BJ (cell line): ENCODE data around the gene ZDHHC4. TPM values are rescaled to one million over a fixed set of nuclear protein-coding genes. Genes with fewer than 3 reads are reported as not detected.

Experiments used
- CTCF ChIA-PET: fragments of 350-600 bp; formaldehyde crosslinking; extraction: SDS; loops from one replicate; lab custom pipeline; 2021; ENCODE audit warnings: antibody characterized with exemption, inconsistent platforms; lab: Yijun Ruan, JAX
- POLR2A ChIA-PET: fragments of 300-600 bp; sonication (Branson Sonifier 250); formaldehyde crosslinking; extraction: SDS; loops from one replicate; lab custom pipeline; 2021; ENCODE audit warnings: antibody characterized with exemption; lab: Charles Lee
- DNase-seq: peaks from one replicate; pipeline ENCODE4 v3.0.0-alpha.2; 2011; ENCODE audit warnings: low read depth
- H3K27me3 ChIP-seq: 2 replicates; pipeline ENCODE4 v1.6.0; 2011; ENCODE audit warnings: low read length; ENCODE audit not compliant: control insufficient read depth, insufficient read depth
- H3K36me3 ChIP-seq: 2 replicates; pipeline ENCODE4 v1.5.1; 2011; ENCODE audit warnings: low read length; ENCODE audit not compliant: control insufficient read depth, insufficient read depth
- H3K4me3 ChIP-seq: 2 replicates; pipeline ENCODE4 v1.5.1; 2011; ENCODE audit warnings: low read depth, mild to moderate bottlenecking, control low read depth, low read length
- polyA plus RNA-seq: library from polyadenylated mRNA; depleted of rRNA; stranded (reverse); fragments of >200 nt; gene quantifications from 2 replicates; pipeline ENCODE4 v1.2.3, GENCODE V29; 2011
- TF ChIP-seq, protein P1 (sequence below): IDR thresholded peaks from 2 replicates; pipeline ENCODE4 v1.5.1; 2011; ENCODE audit warnings: low read depth, mild to moderate bottlenecking, control low read depth, inconsistent platforms, low read length, moderate library complexity; ENCODE audit not compliant: insufficient read depth

Gene ZDHHC4
- polyA plus RNA-seq, 1 experiment: 116 TPM

DNA sequence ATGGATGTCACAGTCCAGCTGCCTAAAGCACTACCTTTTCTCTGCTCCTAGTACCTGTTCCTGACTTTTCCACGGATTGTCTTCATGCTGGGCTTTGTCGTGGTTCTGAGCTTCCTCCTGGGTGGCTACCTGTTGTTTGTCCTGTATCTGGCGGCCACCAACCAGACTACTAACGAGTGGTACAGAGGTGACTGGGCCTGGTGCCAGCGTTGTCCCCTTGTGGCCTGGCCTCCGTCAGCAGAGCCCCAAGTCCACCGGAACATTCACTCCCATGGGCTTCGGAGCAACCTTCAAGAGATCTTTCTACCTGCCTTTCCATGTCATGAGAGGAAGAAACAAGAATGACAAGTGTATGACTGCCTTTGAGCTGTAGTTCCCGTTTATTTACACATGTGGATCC is 11.3 kb downstream of the ZDHHC4 start:
- ChIA-PET POLR2A (no interaction called here), CTCF (interaction anchor here (0.8 to 1.0 kb wide), 4 partner anchors 11 to 72 kb away, joined by 3 to 6 read pairs (median 4); partner anchors contain the start of gene ZDHHC4)

DNA sequence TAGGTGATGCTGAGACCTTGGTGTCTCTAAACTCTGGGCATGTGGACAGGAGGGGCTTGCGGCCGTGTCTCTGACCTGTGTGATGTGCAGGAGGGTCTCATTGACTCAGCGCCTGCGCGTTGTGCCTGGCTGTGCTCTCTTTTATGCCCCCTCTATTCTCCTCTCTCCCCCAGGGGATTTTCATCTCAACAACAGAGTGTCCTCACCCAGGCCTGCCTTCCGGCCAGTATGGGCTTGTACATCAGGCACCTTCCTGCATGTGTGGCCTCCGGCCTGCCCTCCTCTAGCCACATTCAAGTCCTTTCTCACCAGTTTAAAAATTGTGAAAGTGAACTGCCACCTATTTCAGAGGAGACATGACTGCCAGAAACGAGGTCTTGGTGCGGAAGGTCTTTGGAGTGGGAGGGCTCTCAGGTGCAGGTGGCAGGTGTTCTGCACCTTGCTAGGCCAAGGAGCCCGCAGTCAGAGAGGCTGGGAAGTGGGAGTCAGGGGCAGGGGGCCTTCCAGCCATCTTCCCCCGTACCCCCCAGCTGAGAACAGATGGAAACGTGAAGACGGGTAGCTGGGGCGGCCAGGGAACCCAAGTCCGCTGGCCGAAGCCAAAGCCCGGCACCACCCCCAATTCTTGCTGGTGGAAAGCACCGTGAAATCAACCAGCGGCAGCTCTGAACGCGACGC is 12.0 kb downstream of the ZDHHC4 start:
- TF ChIP-seq, protein P1, sequence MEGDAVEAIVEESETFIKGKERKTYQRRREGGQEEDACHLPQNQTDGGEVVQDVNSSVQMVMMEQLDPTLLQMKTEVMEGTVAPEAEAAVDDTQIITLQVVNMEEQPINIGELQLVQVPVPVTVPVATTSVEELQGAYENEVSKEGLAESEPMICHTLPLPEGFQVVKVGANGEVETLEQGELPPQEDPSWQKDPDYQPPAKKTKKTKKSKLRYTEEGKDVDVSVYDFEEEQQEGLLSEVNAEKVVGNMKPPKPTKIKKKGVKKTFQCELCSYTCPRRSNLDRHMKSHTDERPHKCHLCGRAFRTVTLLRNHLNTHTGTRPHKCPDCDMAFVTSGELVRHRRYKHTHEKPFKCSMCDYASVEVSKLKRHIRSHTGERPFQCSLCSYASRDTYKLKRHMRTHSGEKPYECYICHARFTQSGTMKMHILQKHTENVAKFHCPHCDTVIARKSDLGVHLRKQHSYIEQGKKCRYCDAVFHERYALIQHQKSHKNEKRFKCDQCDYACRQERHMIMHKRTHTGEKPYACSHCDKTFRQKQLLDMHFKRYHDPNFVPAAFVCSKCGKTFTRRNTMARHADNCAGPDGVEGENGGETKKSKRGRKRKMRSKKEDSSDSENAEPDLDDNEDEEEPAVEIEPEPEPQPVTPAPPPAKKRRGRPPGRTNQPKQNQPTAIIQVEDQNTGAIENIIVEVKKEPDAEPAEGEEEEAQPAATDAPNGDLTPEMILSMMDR: no peak
- H3K36me3 ChIP-seq: peaks cover 16% of the 10 kb centered on the region
- no peaks in the 10 kb centered on the region for H3K27me3 ChIP-seq
- no peak for DNase-seq
- ChIA-PET CTCF (interaction anchor here (0.7 to 2.4 kb wide), 13 partner anchors 8 to 73 kb away, joined by 3 to 18 read pairs (median 4); partner anchors contain the start of gene ZDHHC4), POLR2A (no interaction called here)
- peak overlapping the region; percentile 33 for H3K4me3 ChIP-seq

More for the DNA sequence above, 11.3 kb downstream of the ZDHHC4 start:
- TF ChIP-seq, protein P1: no peak
- no peak for DNase-seq
- Histone ChIP-seq H3K36me3 (peaks cover 14% of the 10 kb centered on the region), H3K4me3 (no peak overlapping the region), H3K27me3 (no peaks in the 10 kb centered on the region)

DNA sequence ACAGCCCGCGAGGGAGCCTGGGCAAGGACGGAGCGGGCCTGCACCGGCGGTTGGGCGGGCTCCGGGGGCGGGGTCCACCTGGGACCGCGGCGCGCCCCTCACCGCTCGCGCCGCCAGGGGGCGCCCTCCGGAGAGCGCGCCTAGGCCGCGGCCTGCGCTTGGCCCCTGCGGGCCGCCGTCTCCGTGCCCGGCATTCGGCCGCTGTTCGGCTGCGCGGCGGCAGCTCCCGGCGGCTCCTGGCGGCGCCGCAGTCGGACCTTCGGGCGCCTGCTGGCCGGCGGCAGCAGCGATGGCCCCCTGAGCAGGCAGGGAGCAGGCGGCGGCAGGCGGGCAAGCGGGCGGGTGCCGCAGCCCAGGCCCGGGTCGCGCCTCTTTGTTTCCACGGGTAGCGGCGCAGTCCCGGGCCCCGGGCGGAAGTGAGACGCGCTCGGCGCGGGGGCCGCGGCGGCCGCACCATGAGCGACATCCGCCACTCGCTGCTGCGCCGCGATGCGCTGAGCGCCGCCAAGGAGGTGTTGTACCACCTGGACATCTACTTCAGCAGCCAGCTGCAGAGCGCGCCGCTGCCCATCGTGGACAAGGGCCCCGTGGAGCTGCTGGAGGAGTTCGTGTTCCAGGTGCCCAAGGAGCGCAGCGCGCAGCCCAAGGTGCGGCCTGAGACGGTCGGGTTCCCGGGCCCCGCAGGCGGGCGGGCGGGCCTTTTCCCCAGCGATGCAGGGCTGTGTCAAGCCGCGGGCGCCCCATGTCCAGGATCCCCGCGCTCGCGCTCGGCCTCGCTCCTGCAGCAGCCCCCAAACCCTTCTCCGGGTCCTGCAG is 12.8 kb downstream of the ZDHHC4 start, which contains the start of gene INTS15:
INTS15 (plus strand) TSS at position 193 of the 816 bp plus-strand sequence; CDS start at position 456, 263 bp downstream.
- H3K36me3 ChIP-seq: peaks cover 13% of the 10 kb centered on the region
- ChIA-PET CTCF (interaction anchor here (0.7 to 2.4 kb wide), 18 partner anchors 8 to 341 kb away, joined by 3 to 18 read pairs (median 4); partner anchors contain the start of gene ZDHHC4), POLR2A (no interaction called here)
- TF ChIP-seq, protein P1: 0 out of 2 replicates have a peak, but pooled peaks have one; percentile 10
- H3K27me3 ChIP-seq: no peaks in the 10 kb centered on the region
- DNase-seq: no peak
- H3K4me3 ChIP-seq: peak within 1 kb of the TSS; percentile 91

DNA sequence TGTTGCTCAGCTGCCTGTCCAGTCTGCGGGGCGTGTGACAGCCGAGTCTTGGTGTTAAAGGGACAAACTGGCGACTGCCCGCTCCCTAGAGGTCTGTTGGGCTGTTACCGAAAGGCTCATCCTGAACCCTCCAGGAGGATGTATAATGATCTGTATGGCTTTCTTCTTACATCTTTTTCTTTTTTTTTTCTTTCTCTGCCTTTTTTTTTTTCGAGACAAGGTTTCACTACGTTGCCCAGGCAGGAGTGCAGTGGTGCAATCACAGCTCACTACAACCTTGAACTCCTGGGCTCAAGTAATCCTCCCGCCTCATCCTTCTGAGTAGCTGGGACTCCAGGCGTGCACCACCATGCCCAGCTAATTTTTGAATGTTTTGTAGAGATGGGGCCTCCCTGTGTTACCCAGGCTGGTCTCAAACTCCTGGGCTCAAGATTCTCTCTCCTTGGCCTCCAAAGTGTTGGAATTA is 13.4 kb downstream of the ZDHHC4 start:
- DNase-seq: no peak

More for the DNA sequence above, 13.4 kb downstream of the ZDHHC4 start:
- Histone ChIP-seq H3K36me3 (peaks cover 17% of the 10 kb centered on the region), H3K27me3 (no peaks in the 10 kb centered on the region), H3K4me3 (peak overlapping the region; percentile 91)
- TF ChIP-seq, protein P1: no peak
- ChIA-PET CTCF (interaction anchor here (0.8 to 2.4 kb wide), 11 partner anchors 10 to 340 kb away, joined by 3 to 18 read pairs (median 4); partner anchors contain the start of gene ZDHHC4), POLR2A (no interaction called here)
